Neuronal stem cell (in vitro differentiated cells): ENCODE measurements around the gene WNT2.
"Not testable (repeated sequence)": the region's sequence is repeated elsewhere in the genome, so short reads cannot be mapped to it uniquely, and the experiment has no call there.

Experiments used
- DNase-seq: peaks from one replicate; pipeline ENCODE4 v3.0.0-alpha.2; 2013; ENCODE audit warnings: low spot score
- H2AFZ ChIP-seq: one replicate; pipeline ENCODE4 v1.6.1; 2013; ENCODE audit warnings: mild to moderate bottlenecking, low read length, inconsistent platforms
- H2AK5ac ChIP-seq: 2 replicates; pipeline ENCODE4 v1.6.1; 2013; ENCODE audit warnings: low read depth, mild to moderate bottlenecking, inconsistent platforms, low read length, moderate library complexity, mixed read lengths
- H2BK120ac ChIP-seq: 2 replicates; pipeline ENCODE4 v1.6.1; 2013; ENCODE audit warnings: low read depth, mild to moderate bottlenecking, inconsistent platforms, low read length, moderate library complexity, mixed read lengths
- H2BK12ac ChIP-seq: one replicate; pipeline ENCODE4 v1.6.1; 2013; ENCODE audit warnings: low read length, inconsistent platforms
- H2BK15ac ChIP-seq: 2 replicates; pipeline ENCODE4 v1.6.1; 2013; ENCODE audit warnings: mild to moderate bottlenecking, low read length, inconsistent platforms, mixed read lengths
- H2BK5ac ChIP-seq: one replicate; pipeline ENCODE4 v1.6.1; 2013; ENCODE audit warnings: inconsistent platforms, mild to moderate bottlenecking, low read length, moderate library complexity
- H3K14ac ChIP-seq: one replicate; pipeline ENCODE4 v1.6.1; 2013; ENCODE audit warnings: low read length, inconsistent platforms
- H3K18ac ChIP-seq: 2 replicates; pipeline ENCODE4 v1.6.1; 2013; ENCODE audit warnings: low read length, inconsistent platforms
- H3K23ac ChIP-seq: 2 replicates; pipeline ENCODE4 v1.6.1; 2013; ENCODE audit warnings: low read depth, mild to moderate bottlenecking, mixed read lengths, low read length, inconsistent platforms; ENCODE audit not compliant: poor library complexity
- H3K27ac ChIP-seq: replicated peaks from 3 replicates; pipeline ENCODE4 v1.5.1; 2013; ENCODE audit warnings: low read length, inconsistent platforms
- H3K27me3 ChIP-seq, 3 experiments: 2 replicates each; pipeline ENCODE4 v1.6.1; 2013; ENCODE audit warnings: low read length in 3 of 3, mild to moderate bottlenecking in 2 of 3, inconsistent platforms in 1 of 3, low read depth in 1 of 3, mixed read lengths in 1 of 3, moderate library complexity in 1 of 3; ENCODE audit not compliant: control insufficient read depth in 3 of 3, insufficient read depth in 3 of 3
- H3K36me3 ChIP-seq, 2 donors: replicated peaks in 1 of 2; 2 replicates each; pipeline ENCODE4 v1.6.1; 2013; ENCODE audit warnings: low read length in 2 of 2; ENCODE audit not compliant: control insufficient read depth in 2 of 2, insufficient read depth in 2 of 2
- H3K4ac ChIP-seq: 2 replicates; pipeline ENCODE4 v1.6.1; 2013; ENCODE audit warnings: inconsistent platforms, mild to moderate bottlenecking, low read length, moderate library complexity
- H3K4me1 ChIP-seq, 2 donors: 1 replicate in 1 of 2; 2 replicates in 1 of 2; pipeline ENCODE4 v1.6.1; 2013; ENCODE audit warnings: low read length in 2 of 2, low read depth in 1 of 2; ENCODE audit not compliant: control insufficient read depth in 2 of 2, insufficient read depth in 1 of 2
- H3K4me2 ChIP-seq: one replicate; pipeline ENCODE4 v1.6.1; 2013; ENCODE audit warnings: mild to moderate bottlenecking, low read length, inconsistent platforms; ENCODE audit not compliant: insufficient read depth, poor library complexity, severe bottlenecking
- H3K4me3 ChIP-seq, 2 donors: 2 replicates each; pipeline ENCODE4 v1.5.1; 2013; ENCODE audit warnings: low read length in 2 of 2, mild to moderate bottlenecking in 2 of 2, inconsistent platforms in 1 of 2, moderate library complexity in 1 of 2
- H3K79me1 ChIP-seq: one replicate; pipeline ENCODE4 v1.6.1; 2013; ENCODE audit warnings: low read depth, mild to moderate bottlenecking, inconsistent platforms, low read length, moderate library complexity
- H3K9ac ChIP-seq: one replicate; pipeline ENCODE4 v1.6.1; 2013; ENCODE audit warnings: mild to moderate bottlenecking, low read depth, low read length, inconsistent platforms; ENCODE audit not compliant: poor library complexity
- H3K9me3 ChIP-seq, 2 donors: replicated peaks in 1 of 2; 2 replicates each; pipeline versions ENCODE3 to v1.6.1; 2013; ENCODE audit warnings: low read length in 2 of 2, mild to moderate bottlenecking in 2 of 2, inconsistent platforms in 1 of 2, low read depth in 1 of 2, mixed read lengths in 1 of 2, moderate library complexity in 1 of 2; ENCODE audit not compliant: control insufficient read depth in 2 of 2, insufficient read depth in 1 of 2
- H4K8ac ChIP-seq: one replicate; pipeline ENCODE4 v1.6.1; 2013; ENCODE audit warnings: low read depth, mild to moderate bottlenecking, inconsistent platforms, low read length, moderate library complexity
- H4K91ac ChIP-seq: one replicate; pipeline ENCODE4 v1.6.1; 2013; ENCODE audit warnings: low read length, low read depth, mild to moderate bottlenecking, inconsistent platforms; ENCODE audit not compliant: poor library complexity
- WGBS, 2 donors: extraction: QIAGEN DNeasy Blood & Tissue Kit; methylation state at CpG; one replicate each; pipeline ENCODE4 v1.1.7; 2013; ENCODE audit warnings: missing lambda C conversion rate in 2 of 2, mixed read lengths in 1 of 2; ENCODE audit not compliant: insufficient read length in 2 of 2, insufficient replicate concordance in 1 of 2; ENCODE audit errors: extremely low coverage in 2 of 2; 5-methylcytosine and 5-hydroxymethylcytosine counted together

WNT2 gene

GRCh38 chr7:117245703-117246102 is 77.2 kb downstream of the WNT2 start:
- H3K14ac ChIP-seq, H2BK120ac ChIP-seq, H4K8ac ChIP-seq, H3K4me1 ChIP-seq, H2AFZ ChIP-seq, H3K79me1 ChIP-seq, H4K91ac ChIP-seq, H3K18ac ChIP-seq, DNase-seq, H3K4me3 ChIP-seq, H3K27ac ChIP-seq, H3K9me3 ChIP-seq, H2BK15ac ChIP-seq, H3K27me3 ChIP-seq, H3K23ac ChIP-seq, H2BK5ac ChIP-seq, H3K36me3 ChIP-seq, H2AK5ac ChIP-seq, H3K4me2 ChIP-seq, H2BK12ac ChIP-seq, H3K9ac ChIP-seq, H3K4ac ChIP-seq: not testable (repeated sequence)
- no CpG with 5 or more reads among the region's 2 CpGs for WGBS, 2 donors

- Histone ChIP-seq H2AK5ac (no peak overlapping the region), H3K27me3 (no peaks in the 10 kb centered on the region), H3K9ac (no peak overlapping the region), H2BK12ac (no peak overlapping the region), H4K91ac (no peak overlapping the region), H3K36me3 (no peaks in the 10 kb centered on the region), H2BK120ac (no peak overlapping the region), H3K4me1 (peaks cover 2 to 5% of the 10 kb centered on the region in 2 donors), H2AFZ (no peak overlapping the region), H3K4ac (no peak overlapping the region), H3K27ac (no peak overlapping the region), H3K4me3 (no peak overlapping the region), H3K4me2 (no peak overlapping the region), H3K23ac (no peak overlapping the region), H3K9me3 (peaks cover 2% of the 10 kb centered on the region in 2 donors), H3K14ac (no peak overlapping the region), H3K79me1 (no peaks in the 10 kb centered on the region), H2BK5ac (no peak overlapping the region), H2BK15ac (no peak overlapping the region), H3K18ac (no peak overlapping the region), H4K8ac (no peak overlapping the region)
- WGBS, 2 donors = no CpG with 5 or more reads among the region's 3 CpGs
- no peak for DNase-seq
Measured at GRCh38 chr7:117243390-117243789, 79.5 kb downstream of the WNT2 start.

GRCh38 chr7:117241088-117241487 is 81.8 kb downstream of the WNT2 start:
- no peaks in the 10 kb centered on the region for H3K4me1 ChIP-seq
- no CpG with 5 or more reads among the region's 4 CpGs for WGBS, 2 donors
- H2BK120ac ChIP-seq = no peak overlapping the region
- no peak overlapping the region for H2BK12ac ChIP-seq
- peaks cover 1 to 2% of the 10 kb centered on the region in 2 donors for H3K9me3 ChIP-seq
- no peak overlapping the region for H3K4me3 ChIP-seq
- H2BK15ac ChIP-seq = no peak overlapping the region
- H3K14ac ChIP-seq = no peak overlapping the region
- H3K4me2 ChIP-seq = no peak overlapping the region
- H3K27me3 ChIP-seq = no peaks in the 10 kb centered on the region
- H3K18ac ChIP-seq = no peak overlapping the region
- H3K23ac ChIP-seq = no peak overlapping the region
- no peak overlapping the region for H2AK5ac ChIP-seq
- no peak for DNase-seq
- H3K9ac ChIP-seq = no peak overlapping the region
- no peak overlapping the region for H4K8ac ChIP-seq
- no peak overlapping the region for H2BK5ac ChIP-seq
- no peaks in the 10 kb centered on the region for H3K79me1 ChIP-seq
- H3K4ac ChIP-seq = no peak overlapping the region
- H3K27ac ChIP-seq = no peak overlapping the region
- H3K36me3 ChIP-seq = no peaks in the 10 kb centered on the region
- H2AFZ ChIP-seq = no peak overlapping the region
- H4K91ac ChIP-seq = no peak overlapping the region

GRCh38 chr7:117238937-117239336 is 83.9 kb downstream of the WNT2 start:
- Histone ChIP-seq H3K14ac (no peak overlapping the region), H3K36me3 (no peaks in the 10 kb centered on the region), H2AK5ac (no peak overlapping the region), H3K27ac (no peak overlapping the region), H2BK15ac (no peak overlapping the region), H2BK12ac (no peak overlapping the region), H2BK120ac (no peak overlapping the region), H2BK5ac (no peak overlapping the region), H3K9ac (no peak overlapping the region), H3K9me3 (peaks cover 0 to 2% of the 10 kb centered on the region in 2 donors), H3K23ac (no peak overlapping the region), H4K8ac (no peak overlapping the region), H3K4me2 (no peak overlapping the region), H3K4me1 (no peaks in the 10 kb centered on the region), H3K79me1 (no peaks in the 10 kb centered on the region), H3K4me3 (no peak overlapping the region), H3K4ac (no peak overlapping the region), H3K18ac (no peak overlapping the region), H3K27me3 (no peaks in the 10 kb centered on the region), H2AFZ (no peak overlapping the region), H4K91ac (no peak overlapping the region)
- no peak for DNase-seq
- no CpG with 5 or more reads among the region's 7 CpGs for WGBS, 2 donors
